HepG2 (cell line): ENCODE data around the gene SSBP4. TPM values are rescaled to one million over a fixed set of nuclear protein-coding genes. Genes with fewer than 3 reads are reported as not detected.
A peak's percentile ranks its signal among the peaks of the same experiment; 100 is the strongest.

ENCODE experiments used
- AHDC1 ChIP-seq: sonication (generic); formaldehyde crosslinking; IDR thresholded peaks from 2 replicates; pipeline ENCODE4 v1.5.1; 2020; ENCODE audit warnings: mild to moderate bottlenecking, missing genetic modification reagents, borderline replicate concordance
- CERS6 ChIP-seq: sonication (generic); formaldehyde crosslinking; IDR thresholded peaks from 2 replicates; pipeline ENCODE4 v1.5.0; 2020; ENCODE audit warnings: missing genetic modification reagents
- DPF2 ChIP-seq: sonication (generic); formaldehyde crosslinking; IDR thresholded peaks from 2 replicates; pipeline ENCODE4 v1.4.0; 2020; ENCODE audit warnings: mild to moderate bottlenecking, low read depth, missing genetic modification reagents, borderline replicate concordance
- E2F1 ChIP-seq: sonication (generic); formaldehyde crosslinking; IDR thresholded peaks from 2 replicates; pipeline ENCODE4 v1.5.0; 2020; ENCODE audit warnings: missing genetic modification reagents
- HNRNPK ChIP-seq: fragments of 200-400 bp; formaldehyde crosslinking; IDR thresholded peaks from 2 replicates; pipeline ENCODE4 v1.6.1; 2018; ENCODE audit warnings: low read length, low read depth, moderate library complexity, mild to moderate bottlenecking; ENCODE audit not compliant: poor library complexity, severe bottlenecking
- SOX13 ChIP-seq, 3 experiments: fragments of 450-650 bp in 1 of 3; sonication (generic) in 1 of 3; formaldehyde crosslinking in 1 of 3; IDR thresholded peaks in 2 of 3; conservative IDR thresholded peaks in 1 of 3; 2 replicates each; pipeline versions ENCODE4 v1.5.0 to v1.6.1; 2016 to 2020; ENCODE audit warnings: antibody characterized with exemption in 1 of 3, mild to moderate bottlenecking in 1 of 3, missing compliant biosample characterization in 1 of 3, missing genetic modification reagents in 1 of 3, moderate library complexity in 1 of 3
- TP53 ChIP-seq: sonication (generic); formaldehyde crosslinking; conservative IDR thresholded peaks from 2 replicates; pipeline ENCODE4 v1.4.0; 2020; ENCODE audit warnings: missing genetic modification reagents
- ZBTB10 ChIP-seq: sonication (generic); formaldehyde crosslinking; IDR thresholded peaks from 2 replicates; pipeline ENCODE4 v1.4.0; 2020; ENCODE audit warnings: missing genetic modification reagents, borderline replicate concordance
- ZNF10 ChIP-seq: sonication (generic); formaldehyde crosslinking; IDR thresholded peaks from 2 replicates; pipeline ENCODE4 v1.4.0; 2020; ENCODE audit warnings: mild to moderate bottlenecking, low read depth, missing genetic modification reagents, borderline replicate concordance
- ZNF430 ChIP-seq: sonication (generic); formaldehyde crosslinking; IDR thresholded peaks from 2 replicates; pipeline ENCODE4 v1.9.0; 2021; ENCODE audit warnings: mild to moderate bottlenecking, missing genetic modification reagents
- ZNF670 ChIP-seq: sonication (generic); formaldehyde crosslinking; IDR thresholded peaks from 2 replicates; pipeline ENCODE4 v1.8.0; 2022; ENCODE audit warnings: mild to moderate bottlenecking, missing genetic modification reagents, borderline replicate concordance
- ZNF790 ChIP-seq: sonication (generic); formaldehyde crosslinking; IDR thresholded peaks from 2 replicates; pipeline ENCODE4 v1.8.0; 2022; ENCODE audit warnings: missing genetic modification reagents, mild to moderate bottlenecking, borderline replicate concordance
- ZNF878 ChIP-seq: sonication (generic); formaldehyde crosslinking; IDR thresholded peaks from 2 replicates; pipeline ENCODE4 v1.8.1; 2023; ENCODE audit warnings: mild to moderate bottlenecking, missing genetic modification reagents, moderate library complexity
- polyA plus RNA-seq, 8 experiments: library from polyadenylated mRNA; depleted of rRNA in 3 of 8; stranded (reverse) in 7 of 8; unstranded in 1 of 8; fragments of >200 nt; fragmentation: Illumina TruSeq in 4 of 8; extraction: Trizol in 4 of 8; gene quantifications; 2 replicates each; pipeline versions ENCODE4 v1.2.1 to v1.2.3, GENCODE V29; 2011 to 2016; ENCODE audit warnings: low read depth in 4 of 8, missing spikeins in 1 of 8, mixed read lengths in 1 of 8; ENCODE audit not compliant: insufficient read depth in 1 of 8
- total RNA-seq, 5 experiments: library from RNA; depleted of rRNA; stranded (reverse); fragments of >200 nt; fragmentation: Illumina TruSeq; extraction: Trizol; gene quantifications; 2 replicates each; pipeline ENCODE4 v1.2.3, GENCODE V29; 2016; ENCODE audit warnings: low read depth in 1 of 5

SSBP4 gene
- total and polyA plus RNA-seq, 2 of the 13 experiments (the other 11 are each of a cell fraction or from before 2014, with no cell fraction given): 20.8 to 39.5 TPM

GRCh38 chr19:18469069-18469846 lies 50.1 kb downstream of the SSBP4 start (continued):
- TF ChIP-seq CERS6 (CRISPR knock-in tag) (no peak), AHDC1 (CRISPR knock-in tag) (no peak), SOX13 (IDR thresholded peaks at IDR 0.05) (no peak), SOX13 (CRISPR knock-in tag; conservative IDR thresholded peaks at IDR 0.05 in 1 of 2, IDR thresholded peaks at IDR 0.05 in 1 of 2) (no peak), ZNF10 (CRISPR knock-in tag) (no peak), E2F1 (CRISPR knock-in tag) (no peak), ZBTB10 (CRISPR knock-in tag) (no peak), DPF2 (CRISPR knock-in tag) (no peak), ZNF878 (CRISPR knock-in tag) (no peak), ZNF790 (no peak), HNRNPK (no peak), ZNF670 (CRISPR knock-in tag) (0 out of 2 replicates have a peak, but pooled peaks have one; percentile 42), ZNF430 (CRISPR knock-in tag) (no peak), TP53 (CRISPR knock-in tag) (no peak)
